NCI-H2029 treated with DMSO at 0.1 percent for 48 hours (cell line): ENCODE data around the gene PKD1.

Experiments used
- DNase-seq: peaks from one replicate; lab custom pipeline; 2025; lab: John Stamatoyannopoulos, UW

Gene PKD1

DNA sequence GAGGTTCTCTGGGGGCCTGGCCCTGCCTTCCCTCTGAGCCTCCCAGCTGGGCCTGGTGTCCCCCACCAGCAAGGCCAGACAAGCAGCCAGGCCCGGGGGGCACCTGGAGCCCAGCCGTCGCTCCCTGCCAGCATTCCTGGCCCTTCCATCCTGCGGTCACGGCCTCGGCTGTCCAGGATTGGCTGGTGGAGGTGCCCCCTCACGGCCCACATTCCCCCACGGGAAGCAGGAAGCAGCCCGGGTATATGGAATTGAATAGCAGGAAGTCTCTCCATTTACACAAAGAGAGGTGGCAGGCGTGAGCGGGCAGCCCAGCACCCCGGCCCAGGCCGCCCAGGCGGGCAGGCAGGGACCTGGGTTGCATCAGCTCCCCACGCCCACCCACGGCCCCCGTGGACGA, 34.4 kb upstream of the PKD1 start:
- no peak for DNase-seq

DNA sequence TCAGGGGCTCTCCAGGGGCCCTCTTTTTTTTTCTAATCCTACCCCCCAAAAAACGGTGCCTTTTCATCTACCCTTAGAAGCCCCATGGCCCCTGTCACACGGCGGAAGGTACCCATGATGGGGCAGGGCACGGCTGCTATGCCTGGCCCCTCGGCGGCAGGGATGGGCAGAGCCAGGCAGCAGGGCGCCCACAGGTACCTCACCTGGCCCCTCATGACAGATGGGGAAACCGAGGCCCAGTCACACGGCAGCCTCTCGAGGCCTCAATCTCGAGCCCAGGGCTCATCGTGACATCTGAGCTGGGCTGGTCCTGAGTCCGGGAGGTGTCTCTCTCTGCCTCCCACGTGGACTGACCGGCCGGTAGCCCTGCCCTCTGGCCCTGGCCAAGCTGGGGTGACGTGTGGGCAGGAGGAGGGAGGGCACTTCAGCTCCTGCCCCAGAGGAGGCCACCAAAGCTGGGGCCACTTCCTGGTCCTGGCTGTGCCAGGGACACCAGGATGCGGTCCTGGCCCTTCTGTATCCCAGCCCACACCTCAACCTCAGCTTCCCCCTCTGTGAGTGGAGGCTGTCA, 31.5 kb upstream of the PKD1 start:
- DNase-seq, result no peak

DNA sequence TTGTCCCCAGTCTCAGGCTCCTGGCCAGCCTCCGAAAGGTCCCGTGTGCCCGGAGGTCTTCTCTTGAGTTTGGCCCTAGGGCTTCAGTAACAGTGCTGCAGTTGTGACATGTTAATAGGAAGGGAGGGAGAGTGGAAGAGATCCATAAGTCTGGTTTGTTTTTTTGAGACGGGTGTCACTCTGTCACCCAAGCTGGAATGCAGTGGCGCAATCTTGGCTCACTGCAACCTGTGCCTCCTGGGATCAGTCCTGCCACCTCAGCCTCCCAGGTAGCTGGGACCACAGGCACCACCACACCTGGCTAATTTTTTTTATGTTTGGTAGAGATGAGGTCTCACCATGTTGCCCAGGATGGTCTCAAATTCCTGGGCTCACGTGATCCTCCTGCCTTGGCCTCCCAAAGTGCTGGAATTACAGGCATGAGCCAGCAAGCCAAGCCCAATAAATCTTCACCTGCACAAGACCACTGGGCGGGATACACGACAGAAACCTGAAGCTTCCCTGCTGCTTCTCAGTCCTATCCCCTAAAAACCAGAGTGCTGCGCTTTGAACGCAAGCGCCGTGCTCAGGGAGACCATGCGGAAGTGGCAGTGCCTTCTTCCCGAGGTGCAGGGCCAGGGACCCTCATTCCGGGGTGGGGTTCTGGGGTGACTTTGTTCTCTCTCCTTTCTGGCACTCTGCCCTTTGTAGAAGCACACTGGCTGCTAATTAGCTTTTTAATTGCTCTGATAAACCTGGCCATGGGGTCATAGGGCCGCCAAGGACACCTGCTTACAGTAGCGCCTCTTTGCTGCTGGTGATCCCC, 30.8 kb upstream of the PKD1 start:
- no peak for DNase-seq

DNA sequence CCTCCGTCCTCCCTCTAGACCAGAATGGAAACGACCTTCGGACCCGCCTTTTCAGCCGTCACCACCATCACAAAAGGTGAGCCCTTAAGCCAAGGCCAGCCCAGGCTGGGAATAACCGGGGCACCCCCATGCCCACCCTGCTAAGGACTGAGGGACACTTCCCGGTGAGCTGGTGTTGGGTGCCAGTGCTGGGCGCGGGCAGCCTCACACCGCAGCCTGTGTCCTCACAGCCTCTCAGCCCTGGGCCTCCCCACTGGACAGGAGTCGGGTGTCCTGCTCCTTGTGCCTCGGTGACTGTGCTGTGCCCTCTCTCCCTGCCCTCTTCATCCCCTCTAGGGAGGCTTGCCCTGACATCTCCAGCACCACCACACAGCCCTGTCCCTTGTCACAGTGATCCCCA, 30.2 kb upstream of the PKD1 start:
- no peak for DNase-seq

DNA sequence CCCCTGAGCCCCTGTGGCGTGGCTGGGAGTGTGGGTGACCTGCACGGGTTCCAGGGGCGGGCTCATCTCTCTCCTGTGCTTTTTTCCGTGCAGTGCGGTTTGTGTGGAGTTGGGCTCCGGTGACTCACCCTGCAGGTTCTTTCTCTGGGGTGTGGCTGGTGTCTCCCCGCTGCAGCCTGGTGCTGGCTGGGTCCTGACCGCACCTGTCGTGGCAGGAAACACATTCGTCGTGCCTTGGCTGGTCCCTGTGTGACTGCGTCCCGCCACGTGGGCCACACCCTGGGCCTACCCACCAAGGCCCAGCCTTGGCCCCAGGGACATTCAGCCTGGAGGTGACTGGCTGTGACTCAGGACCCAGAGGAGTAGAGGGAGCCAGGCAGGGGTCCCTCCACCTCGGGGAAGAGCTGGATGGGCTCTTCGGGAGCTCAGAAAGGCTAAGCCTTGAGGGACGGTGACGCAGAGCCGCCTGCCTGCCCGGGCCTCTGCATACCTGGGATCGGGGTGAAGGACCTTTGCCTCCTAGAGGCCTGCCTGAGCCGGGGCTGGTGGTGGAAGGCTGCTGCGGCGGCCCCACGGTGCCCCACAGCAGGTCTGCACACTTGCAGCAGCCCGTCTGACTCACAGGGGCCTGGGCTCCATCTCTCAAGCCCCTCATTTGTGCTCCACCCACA, 27.6 kb upstream of the PKD1 start:
- DNase-seq, result no peak

DNA sequence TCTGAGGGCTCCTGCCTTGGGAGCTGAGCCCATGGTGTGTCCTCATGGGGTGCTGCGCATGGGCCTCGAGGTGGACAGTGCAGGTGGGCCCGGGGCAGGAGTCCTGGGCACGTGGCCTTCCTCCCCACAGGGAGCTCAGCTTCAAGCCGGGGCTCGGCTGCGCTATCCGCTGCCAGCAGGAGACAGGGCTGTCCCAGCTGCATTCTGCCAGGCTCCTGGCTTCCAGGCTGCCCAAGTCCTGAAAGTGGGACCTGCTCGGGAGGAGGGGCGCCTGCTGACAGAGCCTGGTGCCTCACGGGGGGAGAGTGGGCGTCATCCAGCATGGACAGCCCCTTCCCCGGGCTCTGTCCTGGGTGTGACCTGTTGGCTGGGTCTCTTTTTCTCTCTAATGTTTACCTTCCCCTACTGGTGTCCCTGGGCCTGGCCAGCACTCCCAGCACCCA, 27.0 kb upstream of the PKD1 start:
- DNase-seq, result no peak

DNA sequence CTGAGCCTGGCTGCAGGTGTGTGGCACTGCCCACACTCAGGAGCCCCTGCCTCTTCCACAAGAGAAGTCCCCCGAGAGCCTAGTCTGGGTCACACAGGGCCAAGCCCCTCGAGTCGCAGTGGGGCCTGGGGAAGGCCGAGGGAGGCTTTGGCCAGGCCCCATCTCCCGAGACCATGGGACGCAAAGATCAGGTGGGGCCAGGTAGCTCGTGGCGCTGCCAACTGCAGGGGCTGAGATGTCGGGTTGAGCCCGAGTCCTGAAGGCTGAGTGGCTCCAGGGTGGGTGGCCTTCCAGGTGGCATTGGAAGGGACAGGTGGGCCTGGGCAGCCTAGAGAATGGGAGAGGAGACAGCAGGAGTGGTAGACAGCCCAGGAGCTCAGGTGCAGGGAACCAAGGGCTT, 26.2 kb upstream of the PKD1 start:
- no peak for DNase-seq

DNA sequence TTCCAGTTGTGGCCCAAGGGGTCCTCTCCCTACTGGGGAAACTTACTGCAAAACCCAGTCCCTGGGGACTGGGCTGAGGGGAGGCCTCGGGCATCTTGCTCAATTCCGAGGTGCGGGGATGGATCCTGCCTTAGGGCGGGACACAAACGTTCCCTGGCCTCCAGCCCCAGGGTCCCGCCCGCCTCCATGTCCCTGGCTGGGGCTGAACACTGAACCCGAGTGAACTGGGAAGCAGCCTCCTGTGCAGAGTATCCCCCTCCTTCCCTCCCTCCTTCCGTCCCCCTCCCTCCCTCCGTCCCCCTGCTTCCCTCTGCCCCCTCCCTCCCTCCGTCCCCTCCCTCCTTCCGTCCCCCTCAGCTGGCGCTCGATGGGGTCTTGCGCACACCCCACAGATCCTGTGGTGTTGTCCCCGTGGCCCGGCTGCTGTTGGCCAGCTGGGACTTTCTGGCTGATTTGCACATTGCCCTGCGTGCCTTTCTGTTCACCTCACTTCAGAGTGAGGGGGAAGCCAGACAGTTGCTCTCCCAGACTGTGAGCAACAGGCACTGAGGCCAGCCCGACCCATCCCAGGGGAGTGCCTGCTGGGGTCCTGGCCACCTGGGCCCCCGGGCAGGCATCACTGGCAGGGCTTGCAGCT, 25.3 kb upstream of the PKD1 start:
- no peak for DNase-seq

DNA sequence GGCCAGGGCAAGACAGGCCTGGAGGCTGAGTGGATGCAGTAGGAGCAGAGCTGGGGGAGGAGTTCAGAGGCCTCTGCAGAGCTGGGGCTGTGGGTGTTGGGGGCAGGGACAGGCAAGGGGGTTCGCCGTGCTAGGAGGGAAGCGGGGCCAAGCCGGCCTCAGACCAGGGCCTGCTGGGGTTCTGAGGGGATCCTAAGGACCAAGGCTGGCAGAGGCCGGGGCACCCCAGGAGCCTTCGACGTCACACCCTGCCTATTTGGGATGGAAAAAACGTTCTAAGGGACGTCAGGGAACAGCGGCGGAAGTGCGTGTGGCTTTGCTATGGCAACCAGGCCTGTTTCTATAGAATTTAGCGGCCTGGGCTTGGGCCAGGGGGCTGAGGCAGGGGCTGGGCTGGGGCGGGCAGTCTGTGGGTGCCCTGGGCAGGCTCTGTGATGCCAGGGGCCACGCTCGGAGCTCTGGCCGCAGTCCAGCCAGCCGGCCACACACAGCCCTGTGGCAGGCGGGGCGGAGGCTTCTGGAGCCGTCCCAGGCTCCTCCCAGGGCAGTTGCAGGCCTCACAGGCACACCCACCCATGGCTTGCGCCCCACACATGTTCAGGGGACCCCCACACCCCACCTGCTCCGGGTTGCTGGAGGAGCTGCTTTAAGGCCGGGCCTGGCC, 23.6 kb upstream of the PKD1 start:
- DNase-seq, result no peak

DNA sequence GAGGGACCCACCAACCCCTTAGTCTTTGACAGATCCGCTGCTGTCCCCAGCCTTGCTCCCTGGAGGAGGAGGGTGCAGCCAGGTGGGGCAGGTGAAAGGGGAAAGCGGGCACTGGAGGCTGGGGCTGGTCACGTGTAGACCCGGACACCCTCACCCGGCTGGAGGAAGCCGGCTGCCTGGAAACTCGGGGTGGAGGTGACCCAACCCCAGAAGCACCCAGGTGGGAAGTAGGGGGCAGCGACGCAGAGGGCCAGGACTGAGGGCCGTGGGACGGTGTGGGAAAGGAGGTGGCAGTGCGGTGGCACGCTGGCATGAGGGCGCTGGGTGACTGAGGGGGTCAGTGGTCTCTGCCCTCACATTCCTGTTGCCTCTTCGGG, 22.6 kb upstream of the PKD1 start:
- no peak for DNase-seq

DNA sequence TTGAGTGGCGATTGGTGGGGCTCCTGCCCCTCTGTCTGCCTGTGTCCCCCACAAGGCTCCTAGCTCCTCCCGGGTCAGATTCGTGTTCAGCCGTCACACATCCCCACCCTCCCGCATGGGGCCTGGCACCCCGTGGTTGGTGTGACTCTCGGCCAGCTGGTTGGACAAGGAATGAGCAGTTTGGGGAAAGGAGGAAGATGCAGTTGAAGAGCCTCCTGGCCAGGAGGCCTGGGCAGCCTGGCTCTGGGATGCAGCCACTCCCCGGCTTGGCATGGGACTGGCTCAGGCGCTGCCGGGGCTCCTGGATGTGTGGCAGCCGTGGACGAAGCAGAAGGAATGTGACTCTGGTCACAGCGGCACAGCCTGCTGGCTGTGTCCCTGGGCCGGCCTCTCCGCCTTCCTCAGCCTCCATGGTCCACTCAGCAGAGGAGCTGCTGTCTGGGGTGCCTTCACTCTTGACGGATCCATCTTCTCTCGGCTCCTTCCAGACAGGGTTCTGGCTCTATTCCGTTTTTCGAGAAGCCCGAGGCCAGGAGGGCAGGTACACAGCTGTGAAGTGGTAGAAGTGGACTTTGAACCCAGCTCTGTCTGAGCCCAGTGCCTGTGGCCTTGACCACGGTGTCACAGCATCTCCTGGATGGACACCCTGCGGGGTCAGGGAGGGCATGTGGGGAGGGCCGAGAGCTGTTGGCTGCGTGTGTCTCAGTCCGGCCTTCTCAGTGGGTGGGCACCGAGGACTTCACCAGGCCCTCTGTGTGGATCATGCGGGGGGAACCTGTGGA, 22.0 kb upstream of the PKD1 start:
- DNase-seq, result no peak

DNA sequence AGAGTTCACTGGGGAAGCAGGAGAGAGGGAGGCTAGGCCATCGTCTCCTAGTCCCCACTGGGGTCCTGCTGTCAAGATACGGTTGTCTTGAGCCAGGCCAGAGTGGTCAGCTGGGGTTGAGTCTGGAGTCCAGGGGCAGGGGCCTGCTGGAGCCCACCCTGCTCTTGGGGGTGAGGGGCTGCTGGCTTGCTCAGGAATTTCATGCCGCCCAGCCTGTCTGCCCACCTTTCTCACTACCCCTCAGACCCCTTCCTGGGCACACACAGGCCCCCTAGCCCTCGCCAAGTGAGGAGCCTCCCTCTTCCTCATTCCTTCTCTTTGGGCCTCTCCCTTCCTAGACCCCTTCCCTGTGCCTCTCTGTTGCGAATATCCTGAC, 21.1 kb upstream of the PKD1 start:
- no peak for DNase-seq

DNA sequence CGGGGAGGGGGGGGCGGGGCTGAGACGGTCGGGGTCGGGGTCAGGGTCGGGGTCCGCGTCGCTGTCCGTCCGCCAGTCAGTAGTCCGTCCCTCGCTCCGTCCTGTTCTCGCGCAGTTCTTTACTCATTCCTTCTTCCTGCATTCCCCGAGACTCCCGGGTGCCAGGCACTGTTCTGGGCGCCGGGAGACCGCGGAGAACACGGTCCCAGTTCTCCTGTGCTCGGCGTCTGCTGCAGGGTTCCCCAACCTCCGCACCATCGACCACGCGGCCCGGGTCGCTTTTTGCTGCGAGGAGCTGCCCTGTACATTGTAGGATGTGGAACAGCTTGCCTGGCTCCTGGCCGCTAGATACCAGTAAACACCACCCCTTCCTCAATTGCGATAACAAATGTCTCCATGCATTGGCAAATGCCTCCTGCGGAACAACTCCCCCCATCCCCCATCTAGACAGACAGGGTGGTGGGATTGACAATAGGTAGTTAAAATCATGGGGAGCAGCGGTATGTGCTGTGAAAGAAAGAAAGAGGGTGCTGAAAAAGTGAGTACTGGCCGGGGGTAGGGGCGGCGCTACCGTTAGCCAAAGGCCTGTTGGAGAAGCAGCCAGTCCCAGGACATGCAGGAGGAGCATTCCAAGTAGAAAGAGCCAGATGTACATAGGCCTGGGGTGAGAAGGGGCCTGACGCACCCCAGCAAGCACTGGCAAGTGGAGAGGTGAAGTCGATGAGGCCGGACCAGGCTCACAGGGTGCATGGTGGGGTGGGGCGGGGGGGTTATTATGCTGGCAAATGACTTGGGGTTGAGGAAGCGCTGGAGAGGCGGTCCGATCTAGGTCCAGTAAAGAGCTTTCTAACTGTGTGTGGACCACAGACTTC, 20.5 kb upstream of the PKD1 start:
- DNase-seq, result no peak

DNA sequence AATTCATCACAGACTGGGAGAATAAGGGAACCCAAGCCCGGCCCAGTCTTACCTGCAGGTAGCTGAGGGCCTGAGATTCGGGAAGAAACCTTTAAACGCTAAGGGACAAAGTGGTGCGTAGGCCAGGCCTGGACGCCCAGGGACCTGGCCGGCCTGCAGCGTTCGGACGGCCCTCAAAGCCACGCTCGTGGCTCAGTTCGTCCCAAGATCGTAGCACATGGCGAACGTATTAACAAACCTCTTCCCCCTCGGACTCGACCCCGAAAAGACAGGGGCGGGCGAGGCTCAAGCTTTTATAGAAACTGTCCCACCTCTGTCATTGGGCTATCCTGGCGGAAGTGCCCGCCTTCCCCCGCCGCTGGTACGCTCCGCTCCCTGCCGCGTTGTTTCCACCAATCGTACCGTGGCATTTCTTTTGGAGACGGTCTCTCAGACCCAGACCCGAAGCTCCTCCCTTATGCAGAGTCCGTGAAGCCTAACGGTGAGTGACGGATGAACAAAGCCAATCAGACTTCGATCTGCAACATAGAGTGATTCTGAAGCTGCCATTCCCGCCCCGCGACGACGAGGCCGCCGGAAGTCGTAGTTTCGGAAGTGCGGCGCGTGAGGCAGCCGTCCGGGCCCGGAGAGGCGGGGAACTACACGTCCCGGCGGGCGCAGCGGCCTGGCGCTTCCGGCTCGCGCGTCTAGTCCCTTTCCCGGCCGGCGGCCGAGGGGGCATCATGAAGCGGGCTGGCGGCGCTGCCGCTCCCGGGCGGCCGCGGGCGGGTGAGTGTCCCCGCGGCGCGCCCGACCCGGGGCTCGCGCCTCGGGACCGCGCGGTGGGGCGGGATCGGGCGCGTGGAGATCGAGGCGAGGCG, 19.6 kb upstream of the PKD1 start, which contains the start of gene TRAF7:
Gene TRAF7 (plus strand): TSS at position 692 of the 860 bp plus-strand sequence. CDS start 8,139 bp downstream, outside the sequence.
- DNase-seq, result peak; percentile 96

DNA sequence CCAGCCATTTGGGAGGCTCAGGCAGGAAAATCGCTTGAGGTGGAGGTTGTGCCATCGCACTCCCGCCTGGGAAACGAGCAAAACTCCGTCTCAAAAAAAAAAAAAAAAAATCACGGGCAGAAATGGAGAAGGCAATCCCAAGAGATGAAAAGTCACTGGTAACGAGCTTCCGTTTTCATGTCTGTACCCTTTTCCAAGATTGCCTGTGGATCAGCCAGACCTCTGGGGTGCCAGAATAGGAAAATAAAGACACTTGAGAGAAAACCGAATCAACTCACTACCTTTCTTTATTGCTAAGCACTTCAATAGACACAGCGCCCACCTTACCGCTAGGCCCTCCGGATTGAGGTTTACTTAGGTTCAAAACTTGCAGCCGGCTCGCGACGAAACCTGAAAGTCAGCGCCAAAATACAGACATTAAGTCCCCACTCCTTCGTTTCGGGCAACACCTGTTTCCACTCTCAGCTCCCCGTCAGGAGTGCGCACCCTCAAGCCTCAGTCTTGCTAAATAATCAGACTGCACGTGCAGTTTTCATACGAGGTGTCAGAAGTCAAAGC, 18.9 kb upstream of the PKD1 start:
- no peak for DNase-seq

DNA sequence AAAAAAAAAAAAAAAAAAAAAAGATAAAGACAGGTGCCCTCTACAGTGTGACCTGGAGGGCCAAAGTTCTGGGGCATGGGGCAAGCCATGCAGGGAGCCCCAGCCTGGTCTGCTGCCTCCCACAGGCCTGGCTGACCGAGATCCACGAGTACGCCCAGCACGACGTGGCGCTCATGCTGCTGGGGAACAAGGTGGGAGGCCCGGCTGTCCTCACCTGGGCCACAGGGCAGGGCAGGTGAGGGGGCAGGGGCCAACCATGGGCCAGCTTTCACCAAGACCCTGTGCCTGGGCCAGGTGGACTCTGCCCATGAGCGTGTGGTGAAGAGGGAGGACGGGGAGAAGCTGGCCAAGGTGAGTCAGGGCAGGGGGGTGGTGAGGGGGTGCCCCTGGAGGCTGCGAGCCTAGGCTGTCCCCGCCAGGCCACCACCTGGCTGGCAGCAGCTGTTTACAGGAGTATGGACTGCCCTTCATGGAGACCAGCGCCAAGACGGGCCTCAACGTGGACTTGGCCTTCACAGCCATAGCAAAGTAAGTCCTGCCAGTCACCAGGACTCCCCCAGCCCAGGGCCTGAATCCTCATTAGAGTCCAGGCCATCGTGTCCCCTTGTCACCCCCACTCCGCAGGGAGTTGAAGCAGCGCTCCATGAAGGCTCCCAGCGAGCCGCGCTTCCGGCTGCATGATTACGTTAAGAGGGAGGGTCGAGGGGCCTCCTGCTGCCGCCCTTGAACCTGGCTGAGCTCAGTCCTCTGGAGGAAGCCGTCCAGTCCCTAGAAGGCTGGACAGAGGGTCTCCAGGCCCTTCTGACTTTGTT, 17.2 kb upstream of the PKD1 start:
- DNase-seq, result no peak

DNA sequence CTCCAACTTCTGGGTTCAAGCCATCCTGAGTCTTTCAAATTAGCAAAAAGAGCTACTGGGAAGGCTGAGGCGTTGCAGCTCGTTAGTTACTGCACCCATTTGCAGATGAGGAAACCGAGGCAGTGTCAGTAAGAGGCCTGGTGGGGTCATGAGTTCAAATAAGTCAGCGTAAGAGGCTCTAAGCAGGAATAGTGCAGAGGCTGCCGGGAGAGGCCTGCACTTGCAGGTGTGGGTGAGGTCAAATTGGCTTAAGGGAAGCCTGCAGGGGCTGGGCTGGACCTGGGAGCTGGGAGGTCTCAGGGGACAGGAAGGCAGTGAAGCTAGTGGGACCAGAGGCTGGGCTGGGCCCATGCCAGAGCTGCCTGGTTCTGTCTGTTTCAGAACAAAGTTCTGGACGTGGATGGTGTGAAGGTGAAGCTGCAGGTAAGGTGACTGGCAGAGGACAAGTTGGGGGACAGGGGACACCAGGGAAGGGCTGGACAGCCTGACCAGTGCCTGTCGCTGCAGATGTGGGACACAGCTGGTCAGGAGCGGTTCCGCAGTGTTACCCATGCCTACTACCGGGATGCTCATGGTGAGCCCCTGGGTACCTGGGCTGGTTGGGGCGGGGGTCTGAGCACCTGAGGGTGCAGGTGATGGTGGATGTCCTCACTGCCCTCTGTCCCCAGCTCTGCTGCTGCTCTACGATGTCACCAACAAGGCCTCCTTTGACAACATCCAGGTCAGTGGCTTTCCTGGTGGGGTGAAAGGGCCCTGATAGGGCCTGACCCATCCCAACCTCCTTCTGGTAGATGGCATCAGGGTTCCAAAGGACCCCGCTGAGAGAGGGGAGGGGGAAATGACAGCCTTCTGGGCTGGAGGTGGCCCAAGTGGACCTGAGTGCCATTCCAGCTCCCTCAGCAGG, 15.7 kb upstream of the PKD1 start:
- no peak for DNase-seq
